GM12873 (cell line): Measurements from ENCODE around the gene POLR3E.

Experiments used
- TF ChIP-seq, protein P1 (sequence below): IDR thresholded peaks from 2 replicates; pipeline ENCODE4 v1.5.1; 2012; ENCODE audit warnings: low read depth, mild to moderate bottlenecking, moderate library complexity, low read length, control low read depth; ENCODE audit not compliant: insufficient read depth; ENCODE audit errors: missing control alignments

Gene POLR3E

DNA sequence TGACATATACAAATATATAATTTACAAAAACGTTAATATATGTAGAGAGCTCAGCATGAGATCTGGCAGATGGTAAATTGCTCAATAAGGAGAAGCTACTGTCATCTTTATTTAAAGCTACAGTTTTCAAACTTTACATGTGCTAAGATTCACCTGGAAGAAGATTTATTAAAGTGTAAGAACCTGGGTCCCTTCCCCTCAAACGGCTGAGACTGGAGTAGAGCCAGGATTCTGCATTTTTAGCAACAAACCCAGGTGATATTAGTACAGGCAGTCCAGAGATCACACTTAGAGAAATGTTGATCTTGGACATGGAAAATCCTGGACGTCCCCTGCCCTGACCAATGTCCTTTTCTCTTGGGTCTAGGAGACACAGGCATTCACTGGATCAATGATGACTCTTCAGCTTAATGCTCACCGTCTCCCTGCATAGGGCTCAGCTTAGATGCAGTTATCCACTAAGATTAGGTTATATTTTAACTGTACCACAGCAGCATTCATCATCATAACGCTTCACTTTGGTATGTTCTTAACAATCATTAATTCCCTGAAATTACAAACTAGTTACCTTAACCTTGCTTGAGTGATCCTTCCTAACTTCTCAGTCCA, 56.8 kb downstream of the POLR3E start:
- TF ChIP-seq, protein P1, sequence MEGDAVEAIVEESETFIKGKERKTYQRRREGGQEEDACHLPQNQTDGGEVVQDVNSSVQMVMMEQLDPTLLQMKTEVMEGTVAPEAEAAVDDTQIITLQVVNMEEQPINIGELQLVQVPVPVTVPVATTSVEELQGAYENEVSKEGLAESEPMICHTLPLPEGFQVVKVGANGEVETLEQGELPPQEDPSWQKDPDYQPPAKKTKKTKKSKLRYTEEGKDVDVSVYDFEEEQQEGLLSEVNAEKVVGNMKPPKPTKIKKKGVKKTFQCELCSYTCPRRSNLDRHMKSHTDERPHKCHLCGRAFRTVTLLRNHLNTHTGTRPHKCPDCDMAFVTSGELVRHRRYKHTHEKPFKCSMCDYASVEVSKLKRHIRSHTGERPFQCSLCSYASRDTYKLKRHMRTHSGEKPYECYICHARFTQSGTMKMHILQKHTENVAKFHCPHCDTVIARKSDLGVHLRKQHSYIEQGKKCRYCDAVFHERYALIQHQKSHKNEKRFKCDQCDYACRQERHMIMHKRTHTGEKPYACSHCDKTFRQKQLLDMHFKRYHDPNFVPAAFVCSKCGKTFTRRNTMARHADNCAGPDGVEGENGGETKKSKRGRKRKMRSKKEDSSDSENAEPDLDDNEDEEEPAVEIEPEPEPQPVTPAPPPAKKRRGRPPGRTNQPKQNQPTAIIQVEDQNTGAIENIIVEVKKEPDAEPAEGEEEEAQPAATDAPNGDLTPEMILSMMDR, result no peak

DNA sequence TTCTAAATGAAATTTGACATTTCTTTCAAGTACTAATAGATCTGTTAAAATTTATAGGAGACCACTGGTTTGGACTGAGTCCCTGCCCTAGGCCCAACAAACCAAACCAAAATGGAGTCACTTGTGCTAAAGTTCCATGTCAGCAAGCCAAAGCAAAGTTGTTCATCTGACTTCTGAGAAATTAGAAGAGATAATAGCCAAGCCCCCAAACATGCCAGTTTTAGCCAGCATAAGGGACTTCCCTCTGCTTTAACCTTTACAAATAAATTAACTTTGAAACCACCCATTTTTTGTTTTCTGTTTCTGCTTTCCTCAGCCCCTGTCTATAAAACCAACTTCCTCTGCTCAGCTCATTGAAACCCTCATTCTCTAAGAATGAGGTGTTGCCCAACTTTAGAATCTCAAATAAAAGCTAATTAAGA, 58.3 kb downstream of the POLR3E start:
- TF ChIP-seq, protein P1, result no peak

DNA sequence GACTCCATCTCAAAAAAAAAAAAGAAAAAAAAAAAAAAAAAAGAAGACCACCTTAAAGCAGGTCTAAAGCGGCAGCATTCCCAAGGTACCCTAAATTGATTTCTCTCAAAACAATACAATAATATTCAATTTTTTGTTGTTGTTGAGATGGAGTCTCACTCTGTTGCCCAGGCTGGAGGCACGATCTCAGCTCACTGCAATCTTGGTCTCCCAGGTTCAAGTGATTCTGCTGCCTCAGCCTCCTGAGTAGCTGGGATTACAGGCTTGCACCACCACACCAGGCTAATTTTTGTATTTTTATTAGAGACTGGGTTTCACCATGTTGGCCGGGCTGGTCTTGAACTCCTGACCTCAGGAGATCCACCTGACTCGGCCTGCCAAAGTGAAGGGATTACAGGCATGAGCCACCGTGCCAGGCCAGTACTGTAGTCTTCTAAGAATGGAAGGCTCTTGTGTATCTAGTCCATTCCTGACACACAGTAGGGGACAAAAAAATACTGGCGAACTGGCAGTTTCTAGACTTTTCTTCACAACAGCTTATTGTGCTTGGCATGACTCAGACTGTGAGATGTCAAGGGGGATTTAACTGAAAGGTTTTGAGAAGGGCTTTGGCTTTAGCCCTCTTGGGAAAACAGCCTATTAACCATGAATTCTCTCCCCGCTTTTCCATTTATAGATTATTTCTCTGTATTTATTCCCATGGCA, 59.9 kb downstream of the POLR3E start:
- TF ChIP-seq, protein P1, result no peak

DNA sequence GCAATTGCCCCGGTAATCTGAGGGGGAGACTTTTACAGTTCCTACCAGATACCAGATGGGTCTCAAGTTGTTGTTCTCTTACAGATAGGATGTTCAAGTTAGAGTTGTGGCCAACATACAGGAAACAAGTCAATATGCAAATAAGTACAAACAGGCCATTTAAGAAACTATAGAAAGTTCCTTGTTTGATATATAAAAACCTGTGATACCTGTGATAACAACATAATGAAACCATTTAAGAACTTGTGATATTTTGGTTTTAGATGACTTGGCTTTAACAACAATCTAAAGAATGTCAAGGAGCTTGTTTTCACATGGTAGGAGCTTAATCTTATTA, 60.4 kb downstream of the POLR3E start:
- TF ChIP-seq, protein P1, result no peak

DNA sequence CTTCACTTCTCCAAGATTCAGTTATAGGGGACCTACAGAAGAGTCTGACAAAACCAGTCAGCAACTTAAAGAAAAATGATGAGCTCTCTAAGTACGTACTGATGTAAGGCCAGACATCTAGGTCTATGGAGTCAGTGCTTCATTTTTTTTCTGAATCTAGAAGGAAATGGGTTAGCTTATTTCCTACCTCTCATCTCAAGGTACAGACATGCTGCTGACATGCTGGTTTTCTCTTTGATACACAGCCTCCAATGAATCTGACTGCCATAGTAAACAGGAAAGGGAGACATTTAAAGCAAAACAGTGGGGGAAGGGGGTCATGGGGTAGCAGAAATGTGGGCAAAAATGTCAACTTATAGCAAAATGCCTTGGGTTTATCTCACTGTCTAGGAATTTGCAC, 60.8 kb downstream of the POLR3E start:
- TF ChIP-seq, protein P1, result no peak

DNA sequence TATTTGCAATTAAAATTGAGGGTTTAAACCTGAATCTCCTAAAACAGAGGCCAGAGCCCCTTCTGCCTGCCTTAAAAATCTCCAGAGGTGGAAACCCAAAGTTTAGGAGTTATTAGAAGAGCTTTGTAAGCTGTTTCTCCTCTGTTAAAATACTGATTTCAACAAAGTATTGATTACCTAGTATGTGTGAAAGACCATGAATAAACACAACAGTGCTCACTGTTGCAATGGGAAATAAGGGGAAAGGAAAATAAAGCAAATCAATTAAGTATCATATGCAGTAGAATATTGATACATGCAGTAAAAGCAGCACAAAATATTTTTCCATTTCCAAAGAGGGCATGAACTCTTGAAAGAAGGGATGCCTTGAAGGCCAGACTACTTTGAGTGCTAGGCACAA, 62.5 kb downstream of the POLR3E start:
- TF ChIP-seq, protein P1, result no peak

DNA sequence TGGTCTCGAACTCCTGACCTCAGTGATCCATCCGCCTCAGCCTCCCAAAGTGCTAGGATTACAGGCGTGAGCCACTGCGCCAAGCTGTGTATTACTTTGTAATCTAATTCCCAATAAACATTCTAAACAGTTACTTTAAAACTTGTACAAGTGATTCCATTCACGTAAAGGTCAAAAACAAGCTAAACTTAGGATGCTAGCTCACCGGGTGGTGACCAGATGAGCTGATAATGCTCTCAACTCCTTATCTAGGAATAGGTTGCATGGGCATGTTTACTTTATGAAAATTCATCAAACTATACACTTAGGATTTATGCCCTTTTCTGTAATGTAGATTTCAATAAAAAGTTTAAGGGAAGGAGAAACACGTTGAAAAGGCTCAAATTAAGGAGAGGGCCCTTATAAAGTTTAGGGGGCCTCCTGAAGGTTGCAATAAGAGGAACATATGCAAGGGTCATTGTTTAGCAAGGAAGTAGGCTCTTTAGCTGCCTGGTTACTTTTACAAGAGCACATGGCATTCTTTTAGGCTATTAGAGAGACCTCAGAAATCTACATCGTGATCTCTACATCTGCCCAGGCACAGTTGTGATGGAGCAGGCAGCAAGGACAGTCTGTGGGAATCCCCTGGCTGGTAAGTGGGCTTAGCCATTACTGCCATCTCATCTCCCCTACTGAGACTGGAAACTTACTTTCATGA, 63.9 kb downstream of the POLR3E start:
- TF ChIP-seq, protein P1, result no peak
